ENCODE results near the gene NSFL1C. TPM values are rescaled to one million over a fixed set of nuclear protein-coding genes. Genes with fewer than 3 reads are reported as not detected.

Gene NSFL1C
- total RNA-seq, 2 experiments from 2014 or later: 40.2 to 80.0 TPM

DNA sequence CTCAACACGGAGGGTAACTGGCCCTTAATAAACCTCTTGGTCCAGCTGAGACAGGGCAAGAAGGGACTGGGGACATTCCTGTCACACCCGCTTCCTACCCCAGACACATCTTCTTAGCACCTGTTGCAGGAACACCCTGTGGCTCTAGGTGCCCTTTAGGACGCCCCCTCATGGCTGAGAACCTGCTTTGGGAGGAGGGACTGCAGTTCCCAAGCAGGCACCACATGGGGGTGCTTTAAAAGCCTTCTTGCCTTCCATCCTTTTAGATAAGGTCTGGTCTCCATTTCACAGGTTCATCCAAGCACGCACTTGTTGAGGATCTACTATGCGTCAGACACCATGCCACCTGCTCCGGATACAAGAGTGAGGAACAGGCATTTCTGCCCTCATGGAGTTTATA lies 26.6 kb downstream of the NSFL1C start:
- TF ChIP-seq, protein P1, sequence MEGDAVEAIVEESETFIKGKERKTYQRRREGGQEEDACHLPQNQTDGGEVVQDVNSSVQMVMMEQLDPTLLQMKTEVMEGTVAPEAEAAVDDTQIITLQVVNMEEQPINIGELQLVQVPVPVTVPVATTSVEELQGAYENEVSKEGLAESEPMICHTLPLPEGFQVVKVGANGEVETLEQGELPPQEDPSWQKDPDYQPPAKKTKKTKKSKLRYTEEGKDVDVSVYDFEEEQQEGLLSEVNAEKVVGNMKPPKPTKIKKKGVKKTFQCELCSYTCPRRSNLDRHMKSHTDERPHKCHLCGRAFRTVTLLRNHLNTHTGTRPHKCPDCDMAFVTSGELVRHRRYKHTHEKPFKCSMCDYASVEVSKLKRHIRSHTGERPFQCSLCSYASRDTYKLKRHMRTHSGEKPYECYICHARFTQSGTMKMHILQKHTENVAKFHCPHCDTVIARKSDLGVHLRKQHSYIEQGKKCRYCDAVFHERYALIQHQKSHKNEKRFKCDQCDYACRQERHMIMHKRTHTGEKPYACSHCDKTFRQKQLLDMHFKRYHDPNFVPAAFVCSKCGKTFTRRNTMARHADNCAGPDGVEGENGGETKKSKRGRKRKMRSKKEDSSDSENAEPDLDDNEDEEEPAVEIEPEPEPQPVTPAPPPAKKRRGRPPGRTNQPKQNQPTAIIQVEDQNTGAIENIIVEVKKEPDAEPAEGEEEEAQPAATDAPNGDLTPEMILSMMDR (conservative IDR thresholded peaks at IDR 0.05; ENCODE audit: low read length): peak; percentile 81
- no peak for TF ChIP-seq EZH2phosphoT487 (IDR thresholded peaks at IDR 0.05; ENCODE audit: borderline replicate concordance, low read depth, low read length)
- H3K36me3 ChIP-seq (ENCODE audit: insufficient read depth, low read length): peaks cover 53% of the 10 kb centered on the region
- no peaks in the 10 kb centered on the region for H4K20me1 ChIP-seq (ENCODE audit: insufficient read depth, low read length)
- POLR2A ChIA-PET: interaction anchor here (0.5 kb wide), 1 partner anchor 214 kb away, joined by 3 read pairs; the partner anchor contains the start of gene RAD21L1
- intact Hi-C loops (cut with micrococcal nuclease; ENCODE audit: unreplicated experiment): no loop called here
- H3K79me2 ChIP-seq (ENCODE audit: insufficient read depth, low read depth, low read length): no peaks in the 10 kb centered on the region
- H3K4me1 ChIP-seq (ENCODE audit: insufficient read depth, low read length, poor library complexity, severe bottlenecking): peaks cover 10% of the 10 kb centered on the region
- H3K9me3 ChIP-seq (ENCODE audit: low read length): no peaks in the 10 kb centered on the region
- H2AFZ ChIP-seq (ENCODE audit: low read length): no peak overlapping the region
- no TSS peak for BruUV-seq (replicated peaks)
- DNase-seq (ENCODE audit: low spot score): peak; percentile 49
- no peak overlapping the region for H3K27ac ChIP-seq (ENCODE audit: low read depth, low read length, poor library complexity, severe bottlenecking)
- no peak overlapping the region for H3K4me2 ChIP-seq (ENCODE audit: low read length)
- no peaks in the 10 kb centered on the region for H3K9me2 ChIP-seq (ENCODE audit: insufficient read depth, low read length)
- H3K4me3 ChIP-seq (ENCODE audit: low read depth, low read length, poor library complexity, severe bottlenecking): no peak overlapping the region
- CTCF ChIA-PET (ENCODE audit: unreplicated experiment): interaction anchor here (0.8 kb wide), 1 partner anchor 41 kb away, joined by 3 read pairs; no protein-coding TSS in a partner anchor

DNA sequence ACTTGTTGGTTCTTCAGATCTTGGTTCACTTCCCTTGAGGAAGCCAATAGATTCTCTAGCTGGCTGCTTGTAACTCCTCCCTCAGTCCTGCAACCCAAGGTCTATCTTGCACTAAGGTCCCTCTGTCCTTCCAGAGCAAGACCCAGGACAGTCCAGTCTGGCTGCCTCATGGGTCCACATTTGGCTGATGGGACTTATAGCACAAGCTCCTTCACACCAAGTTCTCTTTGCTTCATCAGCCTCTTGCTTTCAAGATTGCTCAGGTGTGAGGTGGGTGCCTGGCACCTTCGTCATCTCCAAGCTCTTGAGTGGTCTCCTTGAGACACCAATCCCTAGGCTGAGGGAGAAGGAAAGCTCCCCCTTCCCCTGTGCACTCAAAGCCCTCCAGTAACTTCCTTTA lies 28.3 kb downstream of the NSFL1C start:
- Histone ChIP-seq H3K36me3 (ENCODE audit: insufficient read depth, low read length) (peaks cover 43% of the 10 kb centered on the region), H3K9me2 (ENCODE audit: insufficient read depth, low read length) (no peaks in the 10 kb centered on the region), H3K4me1 (ENCODE audit: insufficient read depth, low read length, poor library complexity, severe bottlenecking) (peaks cover 19% of the 10 kb centered on the region), H3K9me3 (ENCODE audit: low read length) (no peaks in the 10 kb centered on the region; the same call in 1 of the 2 replicates), H3K4me3 (ENCODE audit: low read depth, low read length, poor library complexity, severe bottlenecking) (no peak overlapping the region), H3K27ac (ENCODE audit: low read depth, low read length, poor library complexity, severe bottlenecking) (no peak overlapping the region), H3K79me2 (ENCODE audit: insufficient read depth, low read depth, low read length) (no peaks in the 10 kb centered on the region), H3K4me2 (ENCODE audit: low read length) (no peak overlapping the region), H4K20me1 (ENCODE audit: insufficient read depth, low read length) (no peaks in the 10 kb centered on the region), H2AFZ (ENCODE audit: low read length) (no peak overlapping the region)
- no peak for DNase-seq (ENCODE audit: low spot score)
- CTCF ChIA-PET (ENCODE audit: unreplicated experiment): interaction anchor here (0.5 to 1.5 kb wide), 5 partner anchors 12 to 128 kb away, joined by 3 to 4 read pairs (median 3); no protein-coding TSS in a partner anchor
- intact Hi-C loops (cut with micrococcal nuclease; ENCODE audit: unreplicated experiment): no loop called here
- POLR2A ChIA-PET: interaction anchor here (1.0 to 1.7 kb wide), 3 partner anchors 10 to 28 kb away, joined by 3 to 6 read pairs (median 4); no protein-coding TSS in a partner anchor
- TF ChIP-seq, protein P1 (conservative IDR thresholded peaks at IDR 0.05; ENCODE audit: low read length): no peak
- TF ChIP-seq EZH2phosphoT487 (IDR thresholded peaks at IDR 0.05; ENCODE audit: borderline replicate concordance, low read depth, low read length): no peak
- BruUV-seq (replicated peaks): no TSS peak

GRCh38 chr20:1437235-1437904 lies 29.3 kb downstream of the NSFL1C start:
- H3K4me2 ChIP-seq (ENCODE audit: low read length): no peak overlapping the region
- CTCF ChIA-PET (ENCODE audit: unreplicated experiment): interaction anchor here (0.6 to 1.7 kb wide), 3 partner anchors 14 to 38 kb away, joined by 3 to 8 read pairs (median 3); no protein-coding TSS in a partner anchor

More at GRCh38 chr20:1437235-1437904, 29.3 kb downstream of the NSFL1C start:
- H3K36me3 ChIP-seq (ENCODE audit: insufficient read depth, low read length): peaks cover 33% of the 10 kb centered on the region
- no peak for TF ChIP-seq EZH2phosphoT487 (IDR thresholded peaks at IDR 0.05; ENCODE audit: borderline replicate concordance, low read depth, low read length)
- TF ChIP-seq, protein P1 (conservative IDR thresholded peaks at IDR 0.05; ENCODE audit: low read length): peak; percentile 90
- no peaks in the 10 kb centered on the region for H3K9me2 ChIP-seq (ENCODE audit: insufficient read depth, low read length)
- H3K4me3 ChIP-seq (ENCODE audit: low read depth, low read length, poor library complexity, severe bottlenecking): no peak overlapping the region
- intact Hi-C loops (cut with micrococcal nuclease; ENCODE audit: unreplicated experiment): loop anchor here (1.0 to 2.0 kb wide), 3 partner anchors 39 to 124 kb away; no protein-coding TSS in a partner anchor
- peaks cover 19% of the 10 kb centered on the region for H3K4me1 ChIP-seq (ENCODE audit: insufficient read depth, low read length, poor library complexity, severe bottlenecking)
- H2AFZ ChIP-seq (ENCODE audit: low read length): no peak overlapping the region
- H3K79me2 ChIP-seq (ENCODE audit: insufficient read depth, low read depth, low read length): no peaks in the 10 kb centered on the region
- no peaks in the 10 kb centered on the region; the same call in 1 of the 2 replicates for H3K9me3 ChIP-seq (ENCODE audit: low read length)
- POLR2A ChIA-PET: interaction anchor here (1.1 to 1.7 kb wide), 4 partner anchors 8 to 33 kb away, joined by 4 to 6 read pairs (median 4); no protein-coding TSS in a partner anchor
- no TSS peak for BruUV-seq (replicated peaks)
- peak; percentile 80 for DNase-seq (ENCODE audit: low spot score)
- H3K27ac ChIP-seq (ENCODE audit: low read depth, low read length, poor library complexity, severe bottlenecking): no peak overlapping the region
- no peaks in the 10 kb centered on the region for H4K20me1 ChIP-seq (ENCODE audit: insufficient read depth, low read length)

Data from OCI-LY7 (cell line).